PC-9 (cell line): ENCODE measurements around the gene YY1. TPM values are rescaled to one million over a fixed set of nuclear protein-coding genes. Genes with fewer than 3 reads are reported as not detected.

ENCODE experiments used
- BruUV-seq: library from RNA; stranded (reverse); fragments of 400-500 nt; replicated peaks from 2 replicates; lab custom pipeline; 2021; lab: Mats Ljungman, UMichigan
- CTCF ChIA-PET: fragments of 300-600 bp; sonication (Branson Sonifier 250); formaldehyde crosslinking; loops from one replicate; lab custom pipeline; 2022; ENCODE audit warnings: antibody characterized with exemption; lab: Charles Lee
- POLR2A ChIA-PET: fragments of 300-600 bp; sonication (Branson Sonifier 250); formaldehyde crosslinking; loops from one replicate; lab custom pipeline; 2022; ENCODE audit warnings: antibody characterized with exemption; ENCODE audit not compliant: unreplicated experiment; lab: Charles Lee
- DNase-seq, 2 experiments: peaks; one replicate each; pipeline versions ENCODE4 v3.0.0 to v3.0.0-alpha.2; 2015 to 2022; ENCODE audit warnings: mixed read lengths in 1 of 2
- H2AFZ ChIP-seq: fragments of 200-600 bp; sonication (generic); 2 replicates; pipeline ENCODE4 v1.8.1; 2017; ENCODE audit warnings: antibody characterized with exemption
- H3F3A ChIP-seq: fragments of 200-600 bp; sonication (generic); 2 replicates; pipeline ENCODE4 v1.8.1; 2017; ENCODE audit warnings: antibody characterized with exemption, mild to moderate bottlenecking, low read depth; ENCODE audit not compliant: insufficient read depth
- H3K27ac ChIP-seq: fragments of 200-600 bp; sonication (generic); 2 replicates; pipeline ENCODE4 v1.6.1; 2016; ENCODE audit warnings: mixed run types
- H3K27me3 ChIP-seq: fragments of 200-600 bp; sonication (generic); 2 replicates; pipeline ENCODE4 v1.6.1; 2016; ENCODE audit warnings: low read depth, mixed run types; ENCODE audit not compliant: insufficient read depth
- H3K36me3 ChIP-seq: fragments of 200-600 bp; sonication (generic); 2 replicates; pipeline ENCODE4 v1.6.1; 2016; ENCODE audit warnings: low read depth, mixed run types
- H3K4me1 ChIP-seq: fragments of 200-600 bp; sonication (generic); replicated peaks from 2 replicates; pipeline ENCODE4 v1.6.1; 2016; ENCODE audit warnings: mixed run types; ENCODE audit not compliant: insufficient read depth
- H3K4me2 ChIP-seq: fragments of 200-600 bp; sonication (generic); 2 replicates; pipeline ENCODE4 v1.6.1; 2017; ENCODE audit warnings: mixed run types
- H3K4me3 ChIP-seq: fragments of 200-600 bp; sonication (generic); 2 replicates; pipeline ENCODE4 v1.6.1; 2016; ENCODE audit warnings: mixed run types
- H3K79me2 ChIP-seq: fragments of 200-600 bp; sonication (generic); 2 replicates; pipeline ENCODE4 v1.6.1; 2017; ENCODE audit warnings: low read depth, mixed run types
- H3K9me2 ChIP-seq: fragments of 200-600 bp; sonication (generic); 2 replicates; pipeline ENCODE4 v1.8.1; 2017; ENCODE audit warnings: mild to moderate bottlenecking; ENCODE audit not compliant: insufficient read depth
- H3K9me3 ChIP-seq: fragments of 200-600 bp; sonication (generic); 2 replicates; pipeline ENCODE4 v1.8.1; 2016; ENCODE audit warnings: low read depth; ENCODE audit not compliant: insufficient read depth
- H4K20me1 ChIP-seq: fragments of 200-600 bp; sonication (generic); 2 replicates; pipeline ENCODE4 v1.8.1; 2017; ENCODE audit not compliant: insufficient read depth
- CTCF ChIP-seq: fragments of 200-600 bp; sonication (generic); conservative IDR thresholded peaks from 2 replicates; pipeline ENCODE4 v1.6.1; 2017; ENCODE audit warnings: mixed run types, antibody characterized with exemption, mild to moderate bottlenecking, moderate library complexity
- EZH2 ChIP-seq: fragments of 200-600 bp; sonication (generic); IDR thresholded peaks from 2 replicates; pipeline ENCODE4 v1.8.0; 2017; ENCODE audit warnings: antibody characterized with exemption, low read depth
- intact Hi-C: fragments of 100-400 bp; cut with micrococcal nuclease; formaldehyde crosslinking; loops from one replicate; pipeline ENCODE4 v1.10.0; 2022; ENCODE audit not compliant: unreplicated experiment
- total RNA-seq: library from RNA; stranded (reverse); gene quantifications from 2 replicates; pipeline ENCODE4 v1.2.3, GENCODE V29; 2021

The YY1 gene
- total RNA-seq, 1 experiment from 2014 or later = 32.3 TPM

- Histone ChIP-seq H3K27me3 (no peaks in the 10 kb centered on the region), H3K9me3 (no peaks in the 10 kb centered on the region), H4K20me1 (no peaks in the 10 kb centered on the region), H3K79me2 (no peaks in the 10 kb centered on the region), H2AFZ (no peak overlapping the region), H3K4me1 (no peaks in the 10 kb centered on the region), H3K9me2 (no peaks in the 10 kb centered on the region), H3K27ac (no peak overlapping the region), H3K4me3 (no peak overlapping the region), H3K4me2 (no peak overlapping the region), H3K36me3 (no peaks in the 10 kb centered on the region), H3F3A (no peaks in the 10 kb centered on the region)
- TF ChIP-seq CTCF = no peak
- TF ChIP-seq EZH2 = no peak
- ChIA-PET POLR2A (no interaction called here), CTCF (no interaction called here)
- DNase-seq = no peak
- intact Hi-C loops = no loop called here
- no TSS peak for BruUV-seq
Measured at GRCh38 chr14:100293497-100294212, 54.7 kb downstream of the YY1 start.

- no peaks in the 10 kb centered on the region for H3F3A ChIP-seq
- no peaks in the 10 kb centered on the region for H3K4me1 ChIP-seq
- CTCF ChIA-PET = no interaction called here
- TF ChIP-seq EZH2 (no peak), CTCF (no peak)
- H3K9me2 ChIP-seq = no peaks in the 10 kb centered on the region
- H3K79me2 ChIP-seq = no peaks in the 10 kb centered on the region
- H2AFZ ChIP-seq = no peak overlapping the region
- no peak for DNase-seq
- H3K4me3 ChIP-seq = no peak overlapping the region
- POLR2A ChIA-PET = no interaction called here
- no peaks in the 10 kb centered on the region for H4K20me1 ChIP-seq
- no peaks in the 10 kb centered on the region for H3K9me3 ChIP-seq
- H3K27ac ChIP-seq = no peak overlapping the region
- H3K4me2 ChIP-seq = no peak overlapping the region
- H3K27me3 ChIP-seq = no peaks in the 10 kb centered on the region
- BruUV-seq = no TSS peak
- H3K36me3 ChIP-seq = no peaks in the 10 kb centered on the region
- intact Hi-C loops = no loop called here
Measured at GRCh38 chr14:100294213-100294962, 55.4 kb downstream of the YY1 start.

GRCh38 chr14:100294963-100295330 is 56.0 kb downstream of the YY1 start:
- Histone ChIP-seq H3K79me2 (no peaks in the 10 kb centered on the region), H3K27ac (no peak overlapping the region), H3K4me1 (no peaks in the 10 kb centered on the region), H3K9me3 (no peaks in the 10 kb centered on the region), H3K27me3 (no peaks in the 10 kb centered on the region), H3K4me2 (no peak overlapping the region), H2AFZ (no peak overlapping the region), H3F3A (no peaks in the 10 kb centered on the region), H3K36me3 (no peaks in the 10 kb centered on the region), H3K9me2 (no peaks in the 10 kb centered on the region), H3K4me3 (no peak overlapping the region), H4K20me1 (no peaks in the 10 kb centered on the region)
- intact Hi-C loops = no loop called here
- TF ChIP-seq EZH2 (no peak), CTCF (no peak)
- no peak for DNase-seq
- POLR2A ChIA-PET = no interaction called here
- no TSS peak for BruUV-seq
- CTCF ChIA-PET = no interaction called here
